Panc1 (cell line): ENCODE data around the gene ELK3. TPM values are rescaled to one million over a fixed set of nuclear protein-coding genes. Genes with fewer than 3 reads are reported as not detected.

Experiments
- ATAC-seq: fragments of 200-7000 bp; cut with Tn5 transposase; 2 replicates; pipeline ENCODE4 v1.9.1; 2020; ENCODE audit warnings: mild to moderate bottlenecking, moderate library complexity
- BruUV-seq: library from RNA; stranded (reverse); fragments of 400-500 nt; replicated peaks from 2 replicates; lab custom pipeline; 2021; lab: Mats Ljungman, UMichigan
- CTCF ChIA-PET: fragments of 300-600 bp; sonication (Branson Sonifier 250); formaldehyde crosslinking; loops from one replicate; lab custom pipeline; 2022; ENCODE audit warnings: antibody characterized with exemption; lab: Charles Lee
- POLR2A ChIA-PET: fragments of 300-600 bp; sonication (Branson Sonifier 250); formaldehyde crosslinking; loops from one replicate; lab custom pipeline; 2022; ENCODE audit warnings: antibody characterized with exemption; lab: Charles Lee
- DNase-seq: peaks from one replicate; pipeline ENCODE4 v3.0.0-alpha.2; 2010; ENCODE audit warnings: low read depth, low spot score
- H3K27ac ChIP-seq: 2 replicates; pipeline ENCODE4 v1.5.1; 2011; ENCODE audit warnings: mild to moderate bottlenecking, low read length, inconsistent platforms
- H3K27me3 ChIP-seq: fragments of 200-500 bp; sonication (Bioruptor generic); 2 replicates; pipeline ENCODE4 v1.6.0; 2014; ENCODE audit warnings: low read length, inconsistent platforms; ENCODE audit not compliant: control insufficient read depth, insufficient read depth
- H3K36me3 ChIP-seq: fragments of 200-500 bp; sonication (Bioruptor generic); 2 replicates; pipeline ENCODE4 v1.5.1; 2014; ENCODE audit warnings: inconsistent platforms, mild to moderate bottlenecking, low read length, moderate library complexity; ENCODE audit not compliant: control insufficient read depth, insufficient read depth
- H3K4me1 ChIP-seq: 2 replicates; pipeline ENCODE4 v1.5.1; 2011; ENCODE audit warnings: inconsistent platforms, mild to moderate bottlenecking, low read length, moderate library complexity; ENCODE audit not compliant: control insufficient read depth, insufficient read depth
- H3K4me3 ChIP-seq, 2 experiments: 2 replicates each; pipeline ENCODE4 v1.5.1; 2011 to 2012; ENCODE audit warnings: low read depth in 2 of 2, low read length in 2 of 2, mild to moderate bottlenecking in 2 of 2, inconsistent platforms in 1 of 2, moderate library complexity in 1 of 2
- H3K9me3 ChIP-seq: fragments of 200-500 bp; sonication (Bioruptor generic); 2 replicates; pipeline ENCODE4 v1.5.1; 2014; ENCODE audit warnings: low read depth, mild to moderate bottlenecking, inconsistent platforms, low read length, moderate library complexity; ENCODE audit not compliant: control insufficient read depth, insufficient read depth
- POLR2AphosphoS5 ChIP-seq: IDR thresholded peaks from 2 replicates; pipeline ENCODE4 v1.6.1; 2012; ENCODE audit warnings: mild to moderate bottlenecking, low read depth, low read length, moderate library complexity
- SIN3A ChIP-seq: IDR thresholded peaks from 2 replicates; pipeline ENCODE4 v1.6.1; 2012; ENCODE audit warnings: low read depth, mild to moderate bottlenecking, low read length, moderate library complexity, borderline replicate concordance; ENCODE audit not compliant: insufficient read depth
- TCF7L2 ChIP-seq: IDR thresholded peaks from 2 replicates; pipeline ENCODE4 v1.6.1; 2011; ENCODE audit warnings: mild to moderate bottlenecking, low read depth, low read length, inconsistent platforms
- in situ Hi-C: cut with HindIII; loops from 2 replicates; pipeline ENCODE4 v1.10.0; 2016; ENCODE audit warnings: low sequenced_read_pairs, low pct_unique_long_range_greater_than_20kb
- intact Hi-C: fragments of 100-400 bp; cut with micrococcal nuclease; formaldehyde crosslinking; loops from one replicate; pipeline ENCODE4 v1.10.0; 2022; ENCODE audit not compliant: unreplicated experiment
- total RNA-seq: library from RNA; stranded (reverse); gene quantifications from one replicate; pipeline ENCODE4 v1.2.1, GENCODE V29; 2021; ENCODE audit not compliant: unreplicated experiment
- TF ChIP-seq, protein P1 (sequence below), 2 experiments: IDR thresholded peaks; 2 replicates each; pipeline ENCODE4 v1.6.1; 2011 to 2012; ENCODE audit warnings: low read depth in 2 of 2, control low read depth in 1 of 2, low read length in 1 of 2, mild to moderate bottlenecking in 1 of 2, moderate library complexity in 1 of 2; ENCODE audit not compliant: insufficient read depth in 1 of 2
- TF ChIP-seq, protein P2 (sequence below): fragments of 450-650 bp; IDR thresholded peaks from 2 replicates; pipeline ENCODE4 v1.5.1; 2017; ENCODE audit warnings: mild to moderate bottlenecking

Gene ELK3
- total RNA-seq, 1 experiment from 2014 or later: 25.1 TPM

GRCh38 chr12:96265400-96265799 lies 71.2 kb downstream of the ELK3 start:
- Histone ChIP-seq H3K27me3 (no peaks in the 10 kb centered on the region), H3K9me3 (no peaks in the 10 kb centered on the region), H3K4me1 (no peaks in the 10 kb centered on the region), H3K4me3 (no peak overlapping the region), H3K36me3 (peaks cover 7% of the 10 kb centered on the region), H3K27ac (no peak overlapping the region)
- ATAC-seq (no peak), DNase-seq (no peak)
- TF ChIP-seq POLR2AphosphoS5 (no peak), SIN3A (no peak), TCF7L2 (no peak)
- TF ChIP-seq, protein P1, sequence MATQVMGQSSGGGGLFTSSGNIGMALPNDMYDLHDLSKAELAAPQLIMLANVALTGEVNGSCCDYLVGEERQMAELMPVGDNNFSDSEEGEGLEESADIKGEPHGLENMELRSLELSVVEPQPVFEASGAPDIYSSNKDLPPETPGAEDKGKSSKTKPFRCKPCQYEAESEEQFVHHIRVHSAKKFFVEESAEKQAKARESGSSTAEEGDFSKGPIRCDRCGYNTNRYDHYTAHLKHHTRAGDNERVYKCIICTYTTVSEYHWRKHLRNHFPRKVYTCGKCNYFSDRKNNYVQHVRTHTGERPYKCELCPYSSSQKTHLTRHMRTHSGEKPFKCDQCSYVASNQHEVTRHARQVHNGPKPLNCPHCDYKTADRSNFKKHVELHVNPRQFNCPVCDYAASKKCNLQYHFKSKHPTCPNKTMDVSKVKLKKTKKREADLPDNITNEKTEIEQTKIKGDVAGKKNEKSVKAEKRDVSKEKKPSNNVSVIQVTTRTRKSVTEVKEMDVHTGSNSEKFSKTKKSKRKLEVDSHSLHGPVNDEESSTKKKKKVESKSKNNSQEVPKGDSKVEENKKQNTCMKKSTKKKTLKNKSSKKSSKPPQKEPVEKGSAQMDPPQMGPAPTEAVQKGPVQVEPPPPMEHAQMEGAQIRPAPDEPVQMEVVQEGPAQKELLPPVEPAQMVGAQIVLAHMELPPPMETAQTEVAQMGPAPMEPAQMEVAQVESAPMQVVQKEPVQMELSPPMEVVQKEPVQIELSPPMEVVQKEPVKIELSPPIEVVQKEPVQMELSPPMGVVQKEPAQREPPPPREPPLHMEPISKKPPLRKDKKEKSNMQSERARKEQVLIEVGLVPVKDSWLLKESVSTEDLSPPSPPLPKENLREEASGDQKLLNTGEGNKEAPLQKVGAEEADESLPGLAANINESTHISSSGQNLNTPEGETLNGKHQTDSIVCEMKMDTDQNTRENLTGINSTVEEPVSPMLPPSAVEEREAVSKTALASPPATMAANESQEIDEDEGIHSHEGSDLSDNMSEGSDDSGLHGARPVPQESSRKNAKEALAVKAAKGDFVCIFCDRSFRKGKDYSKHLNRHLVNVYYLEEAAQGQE (IDR thresholded peaks at IDR 0.05; ENCODE audit: insufficient read depth in 1 of 2, low read depth in 2 of 2, low read length in 1 of 2): no peak
- TF ChIP-seq, protein P2, sequence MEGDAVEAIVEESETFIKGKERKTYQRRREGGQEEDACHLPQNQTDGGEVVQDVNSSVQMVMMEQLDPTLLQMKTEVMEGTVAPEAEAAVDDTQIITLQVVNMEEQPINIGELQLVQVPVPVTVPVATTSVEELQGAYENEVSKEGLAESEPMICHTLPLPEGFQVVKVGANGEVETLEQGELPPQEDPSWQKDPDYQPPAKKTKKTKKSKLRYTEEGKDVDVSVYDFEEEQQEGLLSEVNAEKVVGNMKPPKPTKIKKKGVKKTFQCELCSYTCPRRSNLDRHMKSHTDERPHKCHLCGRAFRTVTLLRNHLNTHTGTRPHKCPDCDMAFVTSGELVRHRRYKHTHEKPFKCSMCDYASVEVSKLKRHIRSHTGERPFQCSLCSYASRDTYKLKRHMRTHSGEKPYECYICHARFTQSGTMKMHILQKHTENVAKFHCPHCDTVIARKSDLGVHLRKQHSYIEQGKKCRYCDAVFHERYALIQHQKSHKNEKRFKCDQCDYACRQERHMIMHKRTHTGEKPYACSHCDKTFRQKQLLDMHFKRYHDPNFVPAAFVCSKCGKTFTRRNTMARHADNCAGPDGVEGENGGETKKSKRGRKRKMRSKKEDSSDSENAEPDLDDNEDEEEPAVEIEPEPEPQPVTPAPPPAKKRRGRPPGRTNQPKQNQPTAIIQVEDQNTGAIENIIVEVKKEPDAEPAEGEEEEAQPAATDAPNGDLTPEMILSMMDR: no peak
- CTCF ChIA-PET: no interaction called here
- BruUV-seq: no TSS peak
- POLR2A ChIA-PET: no interaction called here
- intact Hi-C loops: no loop called here
- in situ Hi-C loops: no loop called here

DNA sequence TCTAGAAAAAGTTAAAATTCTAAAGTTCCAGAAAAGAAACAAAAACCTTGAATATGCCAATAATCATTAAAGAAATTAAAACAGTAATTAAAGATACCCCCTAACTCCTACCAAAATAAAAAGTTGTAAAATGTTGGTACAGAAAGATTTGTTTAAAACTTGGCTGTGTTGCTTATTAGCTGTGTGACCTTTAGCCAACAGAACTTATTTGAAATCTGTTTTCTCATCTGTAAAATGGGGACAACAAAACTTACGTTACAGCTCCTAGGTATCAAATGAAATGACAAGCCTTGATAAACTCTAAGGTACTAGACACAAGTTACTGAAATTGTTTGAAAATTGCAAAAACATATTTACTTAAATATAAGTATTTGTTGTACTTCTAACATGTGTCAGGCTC lies 71.7 kb downstream of the ELK3 start:
- no peak for ATAC-seq
- ChIA-PET POLR2A (interaction anchor here (0.6 kb wide), 1 partner anchor 761 kb away, joined by 3 read pairs; no protein-coding TSS in a partner anchor), CTCF (no interaction called here)
- H3K4me1 ChIP-seq: no peaks in the 10 kb centered on the region
- H3K27ac ChIP-seq: no peak overlapping the region
- H3K27me3 ChIP-seq: no peaks in the 10 kb centered on the region
- BruUV-seq: no TSS peak
- intact Hi-C loops (no loop called here), in situ Hi-C loops (no loop called here)
- no peak for DNase-seq
- H3K36me3 ChIP-seq: peaks cover 7% of the 10 kb centered on the region
- no peaks in the 10 kb centered on the region for H3K9me3 ChIP-seq
- TF ChIP-seq, protein P1 (IDR thresholded peaks at IDR 0.05; ENCODE audit: insufficient read depth in 1 of 2, low read depth in 2 of 2, low read length in 1 of 2): no peak
- TF ChIP-seq SIN3A (no peak), TCF7L2 (no peak), POLR2AphosphoS5 (no peak)
- TF ChIP-seq, protein P2: no peak
- no peak overlapping the region for H3K4me3 ChIP-seq
